ENCODE data around the gene TP73.

DNA sequence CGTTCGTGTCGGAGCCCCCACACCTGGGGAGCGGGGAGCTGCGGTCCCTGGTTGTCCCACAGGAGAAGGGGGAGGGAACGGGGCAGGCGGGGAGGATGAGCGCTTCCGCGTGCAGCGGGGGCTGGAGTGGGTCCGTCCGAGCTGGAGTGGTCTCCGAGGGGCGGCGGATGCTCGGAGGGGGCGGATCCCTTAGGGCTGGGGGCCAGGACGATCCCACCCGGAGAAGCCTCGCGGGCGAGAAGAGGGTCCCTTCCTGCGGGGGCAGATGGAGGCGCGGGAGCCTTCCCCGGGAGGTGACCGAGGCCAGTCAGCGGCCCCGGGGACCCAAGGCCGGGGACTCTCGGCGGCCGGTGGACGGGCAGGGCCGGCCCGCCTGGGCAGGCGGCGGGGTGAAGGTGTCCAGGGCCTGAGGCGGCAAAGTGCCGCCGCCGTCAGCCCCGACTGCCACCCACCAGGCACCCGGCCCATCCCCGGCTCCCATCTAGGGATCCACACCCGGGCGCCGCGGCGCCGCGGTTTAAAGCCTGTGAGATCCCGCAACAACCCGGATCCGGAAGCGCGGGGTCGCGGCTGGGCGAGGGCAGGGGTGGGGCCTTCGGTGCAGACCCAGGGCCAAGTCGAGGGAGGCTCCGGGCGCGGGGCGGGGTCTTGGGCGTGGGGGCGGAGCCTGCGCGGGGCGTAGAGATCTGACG is 94.7 kb downstream of the TP73 start:
- TF ChIP-seq, protein P1, sequence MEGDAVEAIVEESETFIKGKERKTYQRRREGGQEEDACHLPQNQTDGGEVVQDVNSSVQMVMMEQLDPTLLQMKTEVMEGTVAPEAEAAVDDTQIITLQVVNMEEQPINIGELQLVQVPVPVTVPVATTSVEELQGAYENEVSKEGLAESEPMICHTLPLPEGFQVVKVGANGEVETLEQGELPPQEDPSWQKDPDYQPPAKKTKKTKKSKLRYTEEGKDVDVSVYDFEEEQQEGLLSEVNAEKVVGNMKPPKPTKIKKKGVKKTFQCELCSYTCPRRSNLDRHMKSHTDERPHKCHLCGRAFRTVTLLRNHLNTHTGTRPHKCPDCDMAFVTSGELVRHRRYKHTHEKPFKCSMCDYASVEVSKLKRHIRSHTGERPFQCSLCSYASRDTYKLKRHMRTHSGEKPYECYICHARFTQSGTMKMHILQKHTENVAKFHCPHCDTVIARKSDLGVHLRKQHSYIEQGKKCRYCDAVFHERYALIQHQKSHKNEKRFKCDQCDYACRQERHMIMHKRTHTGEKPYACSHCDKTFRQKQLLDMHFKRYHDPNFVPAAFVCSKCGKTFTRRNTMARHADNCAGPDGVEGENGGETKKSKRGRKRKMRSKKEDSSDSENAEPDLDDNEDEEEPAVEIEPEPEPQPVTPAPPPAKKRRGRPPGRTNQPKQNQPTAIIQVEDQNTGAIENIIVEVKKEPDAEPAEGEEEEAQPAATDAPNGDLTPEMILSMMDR (IDR thresholded peaks at IDR 0.05) = no peak
- TF ChIP-seq POLR2A (IDR thresholded peaks at IDR 0.05) = peak in 1 of 2 donors; percentile 76

All from heart left ventricle (tissue), 13 donors.